ENCODE measurements around the gene GCAT. TPM values are rescaled to one million over a fixed set of nuclear protein-coding genes. Genes with fewer than 3 reads are reported as not detected.

Gene GCAT
- total and polyA plus RNA-seq, 2 of the 4 experiments (the other 2 are of a cell fraction): 20.6 to 32.3 TPM

DNA sequence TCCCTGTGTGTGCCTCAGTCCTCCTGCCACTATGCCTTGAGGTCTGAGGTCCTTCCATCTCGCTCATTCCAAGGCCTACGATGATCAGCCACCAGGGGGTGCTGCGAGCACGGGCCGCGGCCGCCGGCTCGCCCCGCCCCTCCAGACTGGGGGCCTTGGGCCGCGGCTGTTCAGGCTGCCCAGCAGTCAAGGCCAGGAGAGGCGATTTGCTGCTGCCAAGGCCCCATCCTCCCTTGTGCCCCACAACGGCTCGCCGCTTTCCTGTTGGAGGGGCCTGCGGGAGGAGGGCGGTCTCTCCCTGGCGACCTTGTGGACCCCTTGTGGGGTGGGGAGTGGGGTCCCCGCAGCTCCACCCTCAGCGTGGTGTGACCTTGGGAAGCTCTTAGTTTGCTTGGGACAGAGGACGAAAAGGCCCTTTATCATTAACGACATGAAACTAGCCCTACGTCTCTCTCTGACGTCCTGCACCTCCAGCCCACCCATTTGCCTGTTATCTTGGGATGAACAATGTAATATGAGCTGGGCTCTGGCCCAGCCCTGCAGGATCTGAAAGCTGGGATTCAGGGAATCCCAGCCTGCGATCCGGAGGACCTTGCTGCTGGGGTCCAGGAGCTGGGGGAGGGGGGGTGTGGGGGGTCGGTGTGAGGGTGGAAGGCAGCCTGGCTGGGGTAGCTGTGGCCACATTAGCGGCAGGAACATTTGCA lies 10.1 kb downstream of the GCAT start:
- Histone ChIP-seq H2AK5ac (ENCODE audit: low read depth, low read length) (peak overlapping the region; percentile 15; the same call in 1 of the 2 replicates), H4K91ac (ENCODE audit: insufficient read depth, low read depth, low read length) (0 out of 2 replicates have a peak overlapping the region, but pooled peaks have one; percentile 6), H3K9me1 (ENCODE audit: insufficient read depth, low read length) (no peaks in the 10 kb centered on the region), H3K9me3 (ENCODE audit: control insufficient read depth, insufficient read depth, low read length) (no peaks in the 10 kb centered on the region), H2BK120ac (ENCODE audit: low read depth, low read length) (0 out of 2 replicates have a peak overlapping the region, but pooled peaks have one; percentile 25), H3K23ac (ENCODE audit: low read depth, low read length) (0 out of 2 replicates have a peak overlapping the region, but pooled peaks have one; percentile 21), H2AK9ac (replicated peaks; ENCODE audit: low read depth, low read length, poor library complexity) (peak overlapping the region; percentile 83), H2BK15ac (ENCODE audit: low read depth, low read length) (no peak overlapping the region; the same call in 2 of the 3 replicates), H2BK5ac (ENCODE audit: low read depth, low read length, poor library complexity, severe bottlenecking) (no peak overlapping the region), H3K4me1 (ENCODE audit: control insufficient read depth, insufficient read depth, low read length) (peaks cover 10% of the 10 kb centered on the region), H3K27me3 (ENCODE audit: control insufficient read depth, insufficient read depth, low read length) (peaks cover 12% of the 10 kb centered on the region), H3K4me2 (ENCODE audit: low read depth, low read length) (peak overlapping the region; percentile 51), H3K14ac (replicated peaks; ENCODE audit: low read depth, low read length) (peak overlapping the region; percentile 5; the same call in 1 of the 2 replicates), H2AFZ (replicated peaks; ENCODE audit: low read length, poor library complexity) (peak overlapping the region; percentile 97), H4K8ac (ENCODE audit: low read depth in 2 of 2, low read length in 2 of 2) (peak overlapping the region; percentile 13 to 75; a peak in 2 of 4 replicates), H4K5ac (ENCODE audit: low read depth, low read length) (peak overlapping the region; percentile 4; the same call in 1 of the 2 replicates), H3K18ac (ENCODE audit: low read depth, low read length) (no peak overlapping the region; the same call in 1 of the 2 replicates), H3K79me1 (ENCODE audit: low read depth in 1 of 2, low read length in 2 of 2) (no peaks in the 10 kb centered on the region), H3K36me3 (ENCODE audit: control insufficient read depth, insufficient read depth, low read length) (peaks cover 7% of the 10 kb centered on the region; the same call in 1 of the 2 replicates), H3K4ac (ENCODE audit: low read depth, low read length) (peak overlapping the region; percentile 49), H3K4me3 (ENCODE audit: insufficient read depth, low read depth, low read length) (peak overlapping the region; percentile 21), H4K20me1 (ENCODE audit: insufficient read depth, low read length) (no peaks in the 10 kb centered on the region), H2BK20ac (ENCODE audit: low read depth, low read length) (no peak overlapping the region), H3K9ac (ENCODE audit: low read depth, low read length) (peak overlapping the region; percentile 27; the same call in 1 of the 2 replicates), H3K27ac (ENCODE audit: insufficient read depth, low read length) (peak overlapping the region; percentile 23), H3K56ac (ENCODE audit: extremely low read depth, insufficient read depth, low read length) (no peak overlapping the region)
- no TSS peak for BruUV-seq (replicated peaks)
- ChIA-PET CTCF (interaction anchor here (0.6 to 3.7 kb wide), 8 partner anchors 10 to 226 kb away, joined by 3 to 21 read pairs (median 4); partner anchors contain the start of genes ANKRD54, GCAT and MICALL1), POLR2A (ENCODE audit: unreplicated experiment) (no interaction called here)
- peak; percentile 97 for ATAC-seq (ENCODE audit: low read depth)
- dilution Hi-C loops (cut with HindIII; ENCODE audit: low sequenced_read_pairs, unreplicated experiment): no loop called here
- intact Hi-C loops (cut with micrococcal nuclease): loop anchor here (1.0 to 5.0 kb wide), 3 partner anchors 45 to 147 kb away; no protein-coding TSS in a partner anchor
- peak; percentile 44; the same call in 1 of the 2 replicates for TF ChIP-seq BHLHE40 (IDR thresholded peaks at IDR 0.05; ENCODE audit: low read depth, low read length)
- TF ChIP-seq SMC3 (IDR thresholded peaks at IDR 0.05; ENCODE audit: low read depth, low read length): peak; percentile 76
- peak; percentile 42; the same call in 1 of the 2 replicates for TF ChIP-seq POLR2A (IDR thresholded peaks at IDR 0.05; ENCODE audit: low read depth, low read length)
- no peak for TF ChIP-seq RCOR1 (IDR thresholded peaks at IDR 0.05; ENCODE audit: insufficient replicate concordance, low read length)
- peak; percentile 97 for TF ChIP-seq MAZ (IDR thresholded peaks at IDR 0.05; ENCODE audit: borderline replicate concordance, low read depth, low read length)
- TF ChIP-seq MAFK (IDR thresholded peaks at IDR 0.05; ENCODE audit: low read depth, low read length): no peak
- 0 out of 2 replicates have a peak, but pooled peaks have one; percentile 2 for TF ChIP-seq MXI1 (IDR thresholded peaks at IDR 0.05; ENCODE audit: borderline replicate concordance, low read depth, low read length)
- TF ChIP-seq, protein P1, sequence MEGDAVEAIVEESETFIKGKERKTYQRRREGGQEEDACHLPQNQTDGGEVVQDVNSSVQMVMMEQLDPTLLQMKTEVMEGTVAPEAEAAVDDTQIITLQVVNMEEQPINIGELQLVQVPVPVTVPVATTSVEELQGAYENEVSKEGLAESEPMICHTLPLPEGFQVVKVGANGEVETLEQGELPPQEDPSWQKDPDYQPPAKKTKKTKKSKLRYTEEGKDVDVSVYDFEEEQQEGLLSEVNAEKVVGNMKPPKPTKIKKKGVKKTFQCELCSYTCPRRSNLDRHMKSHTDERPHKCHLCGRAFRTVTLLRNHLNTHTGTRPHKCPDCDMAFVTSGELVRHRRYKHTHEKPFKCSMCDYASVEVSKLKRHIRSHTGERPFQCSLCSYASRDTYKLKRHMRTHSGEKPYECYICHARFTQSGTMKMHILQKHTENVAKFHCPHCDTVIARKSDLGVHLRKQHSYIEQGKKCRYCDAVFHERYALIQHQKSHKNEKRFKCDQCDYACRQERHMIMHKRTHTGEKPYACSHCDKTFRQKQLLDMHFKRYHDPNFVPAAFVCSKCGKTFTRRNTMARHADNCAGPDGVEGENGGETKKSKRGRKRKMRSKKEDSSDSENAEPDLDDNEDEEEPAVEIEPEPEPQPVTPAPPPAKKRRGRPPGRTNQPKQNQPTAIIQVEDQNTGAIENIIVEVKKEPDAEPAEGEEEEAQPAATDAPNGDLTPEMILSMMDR (conservative IDR thresholded peaks at IDR 0.05; ENCODE audit: low read depth, low read length): peak; percentile 98
- TF ChIP-seq RAD21 (IDR thresholded peaks at IDR 0.05; ENCODE audit: low read length): peak; percentile 94
- peak; percentile 68 for DNase-seq
- in situ Hi-C loops (cut with MboI; ENCODE audit: low sequenced_read_pairs): loop anchor here (5.0 kb wide), 1 partner anchor 49 kb away; no protein-coding TSS in a partner anchor
- 0% methylated on average over 7 of the region's 29 CpGs; no CpG with 5 or more reads in 1 of the 2 experiments for WGBS, 2 experiments (ENCODE audit: extremely low coverage in 2 of 2, insufficient read length in 1 of 2)

Measured in IMR-90 (cell line).